GM19467 (cell line): ENCODE data around the gene ZNF593OS.

Experiments used
- ATAC-seq: cut with Tn5 transposase; IDR thresholded peaks from one replicate; pipeline ENCODE4 v1.9.1; 2021; ENCODE audit warnings: mild to moderate bottlenecking, moderate library complexity; ENCODE audit not compliant: unreplicated experiment

Gene ZNF593OS

GRCh38 chr1:26160527-26161414 is 10.9 kb downstream of the ZNF593OS start:
- no peak for ATAC-seq

- ATAC-seq = no peak
Measured at GRCh38 chr1:26159743-26160039, 11.9 kb downstream of the ZNF593OS start.

- ATAC-seq = no peak
Measured at GRCh38 chr1:26158908-26159742, 12.5 kb downstream of the ZNF593OS start, which contains the start of gene FAM110D. Gene FAM110D (plus strand): TSS chr1:26159079. CDS start chr1:26161292, 2,213 bp downstream.

GRCh38 chr1:26158271-26158907 is 13.2 kb downstream of the ZNF593OS start:
- no peak for ATAC-seq

GRCh38 chr1:26156285-26157038 is 15.2 kb downstream of the ZNF593OS start:
- no peak for ATAC-seq

- no peak for ATAC-seq
Measured at GRCh38 chr1:26155370-26156284, 16.0 kb downstream of the ZNF593OS start.

GRCh38 chr1:26154750-26155149 is 16.9 kb downstream of the ZNF593OS start:
- ATAC-seq = no peak

GRCh38 chr1:26153966-26154532 is 17.6 kb downstream of the ZNF593OS start:
- ATAC-seq = no peak

- ATAC-seq = no peak
Measured at GRCh38 chr1:26148887-26149286, 22.7 kb downstream of the ZNF593OS start.

GRCh38 chr1:26145960-26146294 is 25.7 kb downstream of the ZNF593OS start:
- ATAC-seq = no peak

GRCh38 chr1:26145041-26145959 is 26.3 kb downstream of the ZNF593OS start:
- no peak for ATAC-seq

GRCh38 chr1:26142159-26142558 is 29.5 kb downstream of the ZNF593OS start:
- no peak for ATAC-seq

GRCh38 chr1:26138974-26139558 is 32.6 kb downstream of the ZNF593OS start:
- ATAC-seq = no peak

GRCh38 chr1:26134466-26134865 is 37.2 kb downstream of the ZNF593OS start:
- no peak for ATAC-seq

- ATAC-seq = no peak
Measured at GRCh38 chr1:26132834-26133167, 38.8 kb downstream of the ZNF593OS start.

- ATAC-seq = no peak
Measured at GRCh38 chr1:26132128-26132833, 39.4 kb downstream of the ZNF593OS start.

- no peak for ATAC-seq
Measured at GRCh38 chr1:26130695-26131094, 40.9 kb downstream of the ZNF593OS start.

GRCh38 chr1:26129778-26130177 is 41.9 kb downstream of the ZNF593OS start:
- ATAC-seq = no peak
